GM04504 (cell line): ENCODE data around the gene SAMD4B.
"Not testable (repeated sequence)": the region's sequence is repeated elsewhere in the genome, so short reads cannot be mapped to it uniquely, and the experiment has no call there.

ENCODE experiments used
- DNase-seq: peaks from one replicate; pipeline ENCODE4 v3.0.0-alpha.2; 2012; ENCODE audit warnings: low read depth

The SAMD4B gene, protein sequence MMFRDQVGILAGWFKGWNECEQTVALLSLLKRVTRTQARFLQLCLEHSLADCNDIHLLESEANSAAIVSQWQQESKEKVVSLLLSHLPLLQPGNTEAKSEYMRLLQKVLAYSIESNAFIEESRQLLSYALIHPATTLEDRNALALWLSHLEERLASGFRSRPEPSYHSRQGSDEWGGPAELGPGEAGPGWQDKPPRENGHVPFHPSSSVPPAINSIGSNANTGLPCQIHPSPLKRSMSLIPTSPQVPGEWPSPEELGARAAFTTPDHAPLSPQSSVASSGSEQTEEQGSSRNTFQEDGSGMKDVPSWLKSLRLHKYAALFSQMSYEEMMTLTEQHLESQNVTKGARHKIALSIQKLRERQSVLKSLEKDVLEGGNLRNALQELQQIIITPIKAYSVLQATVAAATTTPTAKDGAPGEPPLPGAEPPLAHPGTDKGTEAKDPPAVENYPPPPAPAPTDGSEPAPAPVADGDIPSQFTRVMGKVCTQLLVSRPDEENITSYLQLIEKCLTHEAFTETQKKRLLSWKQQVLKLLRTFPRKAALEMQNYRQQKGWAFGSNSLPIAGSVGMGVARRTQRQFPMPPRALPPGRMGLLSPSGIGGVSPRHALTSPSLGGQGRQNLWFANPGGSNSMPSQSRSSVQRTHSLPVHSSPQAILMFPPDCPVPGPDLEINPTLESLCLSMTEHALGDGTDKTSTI

DNA sequence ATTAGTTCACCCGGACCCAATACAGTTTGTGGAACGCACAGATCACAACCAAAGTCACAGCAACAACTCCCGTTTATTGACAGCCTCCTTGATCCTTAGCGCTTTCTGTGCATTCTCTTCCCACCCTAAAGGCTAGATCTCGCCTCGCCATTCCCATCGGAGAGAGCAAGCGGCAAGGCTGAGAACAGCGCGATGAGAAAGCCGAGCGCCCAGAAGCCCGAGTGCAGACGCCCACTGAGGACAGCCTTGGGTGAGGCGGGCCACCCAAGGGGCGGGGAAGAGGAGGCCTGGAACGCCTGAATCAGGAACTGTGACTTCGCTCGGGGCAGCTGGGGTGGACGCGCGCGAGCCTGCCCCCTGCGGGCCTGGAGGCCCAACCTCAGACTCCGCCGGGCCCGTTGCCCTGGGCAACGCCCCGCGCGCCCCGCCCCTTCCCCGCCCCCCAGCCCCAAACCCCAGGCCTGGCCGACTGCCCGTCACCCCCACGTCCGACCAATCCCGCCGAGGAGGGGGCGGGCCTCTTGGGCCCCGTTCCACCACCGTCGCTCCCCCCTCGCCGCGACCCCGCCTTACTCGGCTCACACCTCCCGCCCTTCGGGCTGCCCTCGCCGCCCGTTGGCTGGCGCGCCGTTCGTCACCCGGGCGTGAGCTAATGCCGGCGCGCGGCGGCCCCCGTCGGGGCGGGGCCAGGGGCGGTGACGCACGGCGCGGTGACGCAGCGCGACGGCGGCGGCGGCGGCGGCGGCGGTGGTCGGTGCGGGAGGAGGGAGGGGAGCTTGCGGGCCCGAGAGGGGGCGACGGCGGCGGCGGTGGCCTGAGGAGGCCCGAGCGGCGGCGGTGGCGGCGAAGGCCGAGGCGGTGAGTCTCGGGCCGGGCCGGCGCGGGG, at the start of gene SAMD4B:
TSS of gene SAMD4B (plus strand) at position 703 of the 886 bp plus-strand sequence. CDS start 14,473 bp downstream, outside the sequence.
- peak; percentile 94 for DNase-seq

GRCh38 chr19:39293394-39293793, 48.8 kb upstream of the SAMD4B start:
- no peak for DNase-seq

DNA sequence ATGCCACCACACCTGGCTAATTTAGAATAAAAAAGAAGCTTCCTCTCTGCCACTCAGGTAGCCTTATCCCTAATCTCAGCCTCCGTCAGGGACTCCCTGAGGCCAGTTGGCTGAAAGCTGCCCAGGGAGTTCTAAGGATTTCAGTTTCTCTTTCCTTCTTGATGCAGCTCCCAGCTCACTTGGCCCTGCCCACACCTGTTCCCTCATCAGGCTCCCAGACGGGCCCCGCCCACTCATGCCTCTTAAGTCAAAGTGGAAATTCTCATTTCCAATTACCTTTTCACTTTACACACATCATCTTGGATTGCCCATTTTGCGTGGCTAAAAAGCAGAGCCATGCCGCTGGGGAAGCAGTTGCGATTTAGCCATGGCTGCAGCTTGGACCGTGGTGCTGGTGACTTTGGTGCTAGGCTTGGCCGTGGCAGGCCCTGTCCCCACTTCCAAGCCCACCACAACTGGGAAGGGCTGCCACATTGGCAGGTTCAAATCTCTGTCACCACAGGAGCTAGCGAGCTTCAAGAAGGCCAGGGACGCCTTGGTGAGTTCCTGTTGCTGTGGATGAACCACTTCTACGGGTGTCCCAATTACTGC, 46.1 kb upstream of the SAMD4B start, which contains the start of gene IFNL1:
TSS of gene IFNL1 (plus strand) at position 353 of the 591 bp plus-strand sequence. CDS start at position 368, 15 bp downstream.
- DNase-seq, result no peak

DNA sequence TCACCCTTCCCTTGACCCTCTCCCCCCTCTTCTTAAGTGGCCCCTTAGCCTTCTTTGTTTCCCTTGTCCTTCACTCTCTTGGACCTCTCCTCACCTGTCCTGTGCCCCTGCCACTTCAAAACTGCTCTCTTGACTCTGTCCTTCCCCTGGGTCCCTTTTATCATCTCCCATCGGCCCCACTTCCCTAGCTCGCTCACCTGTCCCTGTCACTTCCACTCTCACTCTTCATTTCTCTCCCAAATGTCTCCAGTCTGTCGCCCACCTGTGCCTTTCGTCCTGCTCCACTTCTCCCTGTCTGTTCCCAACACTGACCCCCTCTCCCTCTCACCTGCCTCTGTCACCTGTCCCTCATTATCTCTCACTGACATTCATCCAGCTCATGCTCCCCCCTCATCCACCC, 45.3 kb upstream of the SAMD4B start:
- no peak for DNase-seq

DNA sequence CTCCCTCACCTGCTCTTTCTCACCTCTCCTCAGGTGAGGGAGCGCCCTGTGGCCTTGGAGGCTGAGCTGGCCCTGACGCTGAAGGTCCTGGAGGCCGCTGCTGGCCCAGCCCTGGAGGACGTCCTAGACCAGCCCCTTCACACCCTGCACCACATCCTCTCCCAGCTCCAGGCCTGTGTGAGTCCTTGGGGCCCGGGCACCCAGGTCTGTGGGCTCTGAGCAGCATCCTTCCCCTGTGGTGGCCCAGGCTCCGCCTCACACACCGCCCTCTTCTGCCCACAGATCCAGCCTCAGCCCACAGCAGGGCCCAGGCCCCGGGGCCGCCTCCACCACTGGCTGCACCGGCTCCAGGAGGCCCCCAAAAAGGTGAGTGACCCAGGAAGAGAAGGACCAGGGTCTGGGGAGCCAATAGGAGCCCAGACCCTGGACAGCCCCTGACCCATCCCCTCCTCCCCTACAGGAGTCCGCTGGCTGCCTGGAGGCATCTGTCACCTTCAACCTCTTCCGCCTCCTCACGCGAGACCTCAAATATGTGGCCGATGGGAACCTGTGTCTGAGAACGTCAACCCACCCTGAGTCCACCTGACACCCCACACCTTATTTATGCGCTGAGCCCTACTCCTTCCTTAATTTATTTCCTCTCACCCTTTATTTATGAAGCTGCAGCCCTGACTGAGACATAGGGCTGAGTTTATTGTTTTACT, 44.1 kb upstream of the SAMD4B start:
- DNase-seq, result no peak

- no peak for DNase-seq
These were observed 42.8 kb upstream of the SAMD4B start for GRCh38 chr19:39299404-39299803.

- no peak for DNase-seq
These were observed 42.4 kb upstream of the SAMD4B start for GRCh38 chr19:39299832-39300231.

GRCh38 chr19:39301021-39301420, 41.2 kb upstream of the SAMD4B start:
- no peak for DNase-seq

GRCh38 chr19:39301562-39301961, 40.7 kb upstream of the SAMD4B start:
- DNase-seq, result no peak

GRCh38 chr19:39303373-39304184, 38.6 kb upstream of the SAMD4B start:
- DNase-seq, result no peak

DNA sequence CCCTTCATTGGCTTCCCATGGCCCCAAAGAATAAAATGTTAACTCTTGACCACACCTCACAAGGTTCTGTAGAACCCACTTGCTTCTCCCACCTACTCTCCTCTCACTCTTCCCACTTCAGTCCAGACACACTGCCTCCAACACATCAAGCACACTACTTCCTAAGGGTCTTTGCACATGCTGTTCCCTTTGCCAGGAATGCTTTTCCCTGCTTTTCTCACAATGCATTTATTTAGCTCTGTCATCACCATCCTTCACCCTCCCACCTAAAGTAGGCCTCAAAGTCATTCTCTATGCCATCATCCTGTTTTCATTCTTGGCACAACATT, 38.1 kb upstream of the SAMD4B start:
- DNase-seq, result no peak

- DNase-seq, result no peak
These were observed 37.3 kb upstream of the SAMD4B start for GRCh38 chr19:39304701-39305571.

GRCh38 chr19:39306075-39306474, 36.1 kb upstream of the SAMD4B start:
- no peak for DNase-seq

DNA sequence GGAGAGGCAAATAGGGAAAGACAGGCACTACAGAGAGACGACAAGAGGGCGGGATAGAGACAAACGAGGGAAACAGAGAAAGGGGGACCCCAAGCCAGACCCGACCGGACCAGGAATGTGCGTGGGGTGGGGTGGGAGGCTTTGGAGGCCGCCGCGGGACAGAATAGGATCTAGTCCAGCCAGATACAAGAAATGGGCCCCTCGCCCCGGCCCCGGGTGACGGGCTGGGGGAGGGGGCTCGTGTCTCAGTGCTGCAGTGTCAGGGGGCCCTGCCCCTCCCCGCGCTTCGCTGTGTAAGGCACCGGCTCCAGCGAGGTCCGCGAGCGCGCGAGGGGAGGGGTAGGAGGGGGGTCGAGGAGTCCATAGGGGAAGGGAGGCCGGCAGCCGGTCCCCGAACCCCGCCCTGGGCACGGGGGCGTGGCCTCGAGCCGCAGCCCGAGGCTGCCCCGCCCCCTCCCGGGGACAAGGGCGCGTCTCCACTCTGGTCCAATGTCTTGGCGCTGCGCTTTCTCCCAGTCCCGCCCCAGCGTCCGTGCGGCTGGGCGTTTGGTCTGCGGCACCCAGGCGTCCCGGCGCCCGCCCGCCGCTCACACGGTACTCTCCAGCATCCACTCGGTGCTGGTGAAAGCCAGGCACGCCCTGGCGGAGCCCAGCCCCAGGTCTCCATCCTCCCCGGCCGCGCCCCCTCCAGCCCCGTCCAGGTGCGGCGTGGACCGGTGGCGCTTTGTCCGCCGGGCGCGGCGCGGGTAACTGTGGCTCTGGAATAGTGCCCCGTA, 35.0 kb upstream of the SAMD4B start:
- no peak for DNase-seq

GRCh38 chr19:39307822-39308530, 34.2 kb upstream of the SAMD4B start:
- no peak for DNase-seq

DNA sequence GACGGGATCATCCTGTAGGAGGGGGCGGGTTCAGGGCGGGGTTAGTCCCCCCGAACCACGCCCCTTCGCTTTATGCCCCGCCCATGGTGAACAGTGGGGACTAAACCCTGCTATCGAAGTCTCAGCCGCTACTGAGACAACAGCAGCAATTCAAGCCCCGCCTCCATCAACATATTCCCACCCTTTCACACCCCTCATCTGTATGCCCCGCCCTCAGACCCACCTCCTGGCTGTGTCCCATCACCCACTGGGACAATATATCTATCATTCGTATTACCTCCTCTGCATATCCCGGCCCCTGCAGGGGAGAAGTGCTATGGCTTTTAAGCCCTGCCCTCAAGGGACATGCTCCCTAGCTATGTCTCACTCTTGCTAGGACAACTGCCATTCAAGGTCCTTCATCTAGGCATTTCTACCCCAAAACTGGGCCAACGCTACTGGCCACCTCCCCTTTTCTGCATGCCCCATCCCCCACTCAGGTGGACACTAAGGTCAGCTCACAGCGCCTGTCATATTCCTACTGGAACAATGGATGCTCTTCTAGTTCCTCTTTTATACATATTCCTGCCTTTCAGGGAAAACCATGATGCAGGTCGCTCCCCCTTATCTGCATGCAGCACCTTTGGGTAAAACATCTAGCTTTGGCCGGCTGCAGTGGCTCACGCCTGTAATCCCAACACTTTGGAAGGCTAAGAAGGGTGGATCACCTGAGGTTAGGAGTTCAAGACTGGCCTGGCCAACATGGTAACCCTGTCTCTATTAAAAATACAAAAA, 33.5 kb upstream of the SAMD4B start:
- DNase-seq, result no peak

DNA sequence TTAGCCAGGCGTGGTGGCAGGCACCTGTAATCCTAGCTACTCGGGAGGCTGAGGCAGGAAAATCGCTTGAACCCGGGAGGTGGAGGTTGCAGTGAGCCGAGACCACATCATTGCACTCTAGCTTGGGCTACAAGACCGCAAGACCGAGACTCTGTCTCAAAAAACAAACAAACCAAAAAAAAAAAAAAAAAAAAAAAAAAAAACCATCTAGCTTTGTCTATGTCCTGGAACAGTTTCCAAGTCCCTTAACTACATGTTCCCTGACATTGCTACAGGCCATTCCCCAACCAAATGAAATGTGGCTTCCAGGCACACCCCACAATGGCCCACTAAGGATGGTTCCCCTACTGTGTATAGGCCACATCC, 32.9 kb upstream of the SAMD4B start:
- DNase-seq, result not testable (repeated sequence)
